C4-2B (cell line): ENCODE measurements around the gene SPDYE11.
"Not testable (repeated sequence)": the region's sequence is repeated elsewhere in the genome, so short reads cannot be mapped to it uniquely, and the experiment has no call there.

Experiments used
- ZFX ChIP-seq: fragments of 450-650 bp; IDR thresholded peaks from 2 replicates; pipeline ENCODE4 v1.6.1; 2017
- TF ChIP-seq, protein P1 (sequence below): fragments of 450-650 bp; conservative IDR thresholded peaks from 2 replicates; pipeline ENCODE4 v1.5.1; 2017; ENCODE audit warnings: mild to moderate bottlenecking

DNA sequence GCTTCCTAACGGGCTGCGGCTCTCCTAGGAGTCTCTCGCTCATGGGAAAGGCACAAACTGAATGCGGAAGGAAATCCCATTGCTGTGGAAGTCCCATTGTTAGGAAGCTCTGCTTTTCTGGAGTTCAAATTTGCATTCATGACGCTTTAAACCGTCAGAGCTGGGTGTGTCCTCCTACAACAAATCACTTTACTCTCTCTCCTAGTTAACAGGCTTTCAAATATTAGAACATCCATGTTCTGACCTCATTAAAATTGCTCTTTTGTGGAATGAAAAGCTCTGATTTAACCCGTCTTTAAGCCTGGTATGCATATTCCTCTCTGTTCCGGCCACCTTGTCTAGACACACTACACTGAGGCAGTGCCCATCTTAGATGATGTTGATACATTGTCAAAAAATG is at the start of gene SPDYE11:
- TF ChIP-seq, protein P1, sequence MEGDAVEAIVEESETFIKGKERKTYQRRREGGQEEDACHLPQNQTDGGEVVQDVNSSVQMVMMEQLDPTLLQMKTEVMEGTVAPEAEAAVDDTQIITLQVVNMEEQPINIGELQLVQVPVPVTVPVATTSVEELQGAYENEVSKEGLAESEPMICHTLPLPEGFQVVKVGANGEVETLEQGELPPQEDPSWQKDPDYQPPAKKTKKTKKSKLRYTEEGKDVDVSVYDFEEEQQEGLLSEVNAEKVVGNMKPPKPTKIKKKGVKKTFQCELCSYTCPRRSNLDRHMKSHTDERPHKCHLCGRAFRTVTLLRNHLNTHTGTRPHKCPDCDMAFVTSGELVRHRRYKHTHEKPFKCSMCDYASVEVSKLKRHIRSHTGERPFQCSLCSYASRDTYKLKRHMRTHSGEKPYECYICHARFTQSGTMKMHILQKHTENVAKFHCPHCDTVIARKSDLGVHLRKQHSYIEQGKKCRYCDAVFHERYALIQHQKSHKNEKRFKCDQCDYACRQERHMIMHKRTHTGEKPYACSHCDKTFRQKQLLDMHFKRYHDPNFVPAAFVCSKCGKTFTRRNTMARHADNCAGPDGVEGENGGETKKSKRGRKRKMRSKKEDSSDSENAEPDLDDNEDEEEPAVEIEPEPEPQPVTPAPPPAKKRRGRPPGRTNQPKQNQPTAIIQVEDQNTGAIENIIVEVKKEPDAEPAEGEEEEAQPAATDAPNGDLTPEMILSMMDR: not testable (repeated sequence)
- TF ChIP-seq ZFX: not testable (repeated sequence)
